HG02938 (cell line): Measurements from ENCODE around the gene CEP128.

Experiments used
- ATAC-seq: cut with Tn5 transposase; IDR thresholded peaks from one replicate; pipeline ENCODE4 v1.9.1; 2021; ENCODE audit warnings: mild to moderate bottlenecking, moderate library complexity; ENCODE audit not compliant: unreplicated experiment

The CEP128 gene

GRCh38 chr14:80692903-80693302 is 248.6 kb downstream of the CEP128 start:
- ATAC-seq, result no peak

- no peak for ATAC-seq
Observed at GRCh38 chr14:80681651-80682050, 259.9 kb downstream of the CEP128 start.

- ATAC-seq, result no peak
Observed at GRCh38 chr14:80679273-80679672, 262.3 kb downstream of the CEP128 start.

GRCh38 chr14:80678436-80678835 is 263.1 kb downstream of the CEP128 start:
- ATAC-seq, result no peak

- no peak for ATAC-seq
Observed at GRCh38 chr14:80669426-80669825, 272.1 kb downstream of the CEP128 start.

- no peak for ATAC-seq
Observed at GRCh38 chr14:80664576-80664975, 277.0 kb downstream of the CEP128 start.

- no peak for ATAC-seq
Observed at GRCh38 chr14:80663541-80663940, 278.0 kb downstream of the CEP128 start.

- ATAC-seq, result no peak
Observed at GRCh38 chr14:80659783-80660182, 281.8 kb downstream of the CEP128 start.

GRCh38 chr14:80658733-80659132 is 282.8 kb downstream of the CEP128 start:
- no peak for ATAC-seq

GRCh38 chr14:80658155-80658554 is 283.4 kb downstream of the CEP128 start:
- no peak for ATAC-seq

GRCh38 chr14:80653956-80654355 is 287.6 kb downstream of the CEP128 start:
- ATAC-seq, result no peak

GRCh38 chr14:80645667-80646413 is 295.7 kb downstream of the CEP128 start:
- ATAC-seq, result no peak

- no peak for ATAC-seq
Observed at GRCh38 chr14:80644826-80645225, 296.7 kb downstream of the CEP128 start.

GRCh38 chr14:80638620-80639515 is 302.7 kb downstream of the CEP128 start:
- ATAC-seq, result no peak

GRCh38 chr14:80637756-80638619 is 303.6 kb downstream of the CEP128 start:
- ATAC-seq, result no peak

- no peak for ATAC-seq
Observed at GRCh38 chr14:80636071-80636470, 305.5 kb downstream of the CEP128 start.

- no peak for ATAC-seq
Observed at GRCh38 chr14:80634106-80634758, 307.3 kb downstream of the CEP128 start.

- no peak for ATAC-seq
Observed at GRCh38 chr14:80629606-80630005, 311.9 kb downstream of the CEP128 start.

- no peak for ATAC-seq
Observed at GRCh38 chr14:80628547-80628946, 313.0 kb downstream of the CEP128 start.

- ATAC-seq, result no peak
Observed at GRCh38 chr14:80627745-80628144, 313.8 kb downstream of the CEP128 start.

- no peak for ATAC-seq
Observed at GRCh38 chr14:80624581-80624980, 317.0 kb downstream of the CEP128 start.
